Stimulated activated CD4-positive, alpha-beta T cell treated with anti-CD3 and anti-CD28 coated beads, Interleukin-15, amount 100 ng/mL, for 24 hours (primary cell): ENCODE measurements around the gene CHPF.

ENCODE experiments used
- DNase-seq: peaks from one replicate; pipeline ENCODE4 v3.0.0-alpha.2; 2020

CHPF gene

GRCh38 chr2:219543596-219544358, at the start of gene CHPF, which contains the start of gene TMEM198:
CHPF (minus strand) TSS chr2:219543809; CDS start chr2:219543538, 271 bp downstream.
TMEM198 (plus strand) TSS chr2:219544028; CDS start chr2:219544728, 700 bp downstream.
- DNase-seq: peak; percentile 97

GRCh38 chr2:219593154-219593553, 49.5 kb upstream of the CHPF start:
- no peak for DNase-seq

GRCh38 chr2:219592736-219593135, 49.1 kb upstream of the CHPF start:
- DNase-seq: no peak

- no peak for DNase-seq
Observed at GRCh38 chr2:219591091-219591490, 47.5 kb upstream of the CHPF start.

- DNase-seq: no peak
Observed at GRCh38 chr2:219581346-219581745, 37.7 kb upstream of the CHPF start.

GRCh38 chr2:219578811-219579613, 35.4 kb upstream of the CHPF start:
- no peak for DNase-seq

- DNase-seq: no peak
Observed at GRCh38 chr2:219576505-219577388, 33.1 kb upstream of the CHPF start.

- no peak for DNase-seq
Observed at GRCh38 chr2:219575566-219576504, 32.2 kb upstream of the CHPF start.

- no peak for DNase-seq
Observed at GRCh38 chr2:219574484-219575311, 31.1 kb upstream of the CHPF start.

- no peak for DNase-seq
Observed at GRCh38 chr2:219573166-219573565, 29.6 kb upstream of the CHPF start.

- DNase-seq: no peak
Observed at GRCh38 chr2:219572237-219573001, 28.8 kb upstream of the CHPF start, which contains the start of gene INHA. INHA (plus strand) TSS chr2:219572310; CDS start chr2:219572375, 65 bp downstream.

GRCh38 chr2:219571311-219572236, 28.0 kb upstream of the CHPF start, which contains the start of gene OBSL1:
OBSL1 (minus strand) TSS chr2:219571539; CDS start chr2:219571232, 307 bp downstream.
- peak; percentile 36 for DNase-seq

GRCh38 chr2:219570924-219571310, 27.3 kb upstream of the CHPF start:
- DNase-seq: no peak

GRCh38 chr2:219570194-219570923, 26.8 kb upstream of the CHPF start:
- peak; percentile 35 for DNase-seq

GRCh38 chr2:219569635-219570034, 26.0 kb upstream of the CHPF start:
- DNase-seq: no peak

- no peak for DNase-seq
Observed at GRCh38 chr2:219569041-219569440, 25.4 kb upstream of the CHPF start.

GRCh38 chr2:219567791-219568361, 24.3 kb upstream of the CHPF start:
- DNase-seq: no peak

- no peak for DNase-seq
Observed at GRCh38 chr2:219567131-219567530, 23.5 kb upstream of the CHPF start.
